Right renal pelvis (tissue), 4 donors: ENCODE data around the gene VAV3. TPM values are rescaled to one million over a fixed set of nuclear protein-coding genes. Genes with fewer than 3 reads are reported as not detected.
"Not testable (repeated sequence)": the region's sequence is repeated elsewhere in the genome, so short reads cannot be mapped to it uniquely, and the experiment has no call there.

Experiments
- DNase-seq, 4 donors: peaks; one replicate each; pipeline ENCODE4 v3.0.0-alpha.2; 2013; ENCODE audit warnings: low read depth in 4 of 4, low spot score in 3 of 4, missing footprints in 1 of 4
- polyA plus RNA-seq, 4 donors: library from polyadenylated mRNA; unstranded; fragments of 120-200 nt; gene quantifications; one replicate each; pipeline ENCODE4 v1.2.1, GENCODE V29; 2013; ENCODE audit not compliant: insufficient read length in 4 of 4

VAV3 gene
- polyA plus RNA-seq, 4 donors, result 129 to 151 (median 145) TPM

DNA sequence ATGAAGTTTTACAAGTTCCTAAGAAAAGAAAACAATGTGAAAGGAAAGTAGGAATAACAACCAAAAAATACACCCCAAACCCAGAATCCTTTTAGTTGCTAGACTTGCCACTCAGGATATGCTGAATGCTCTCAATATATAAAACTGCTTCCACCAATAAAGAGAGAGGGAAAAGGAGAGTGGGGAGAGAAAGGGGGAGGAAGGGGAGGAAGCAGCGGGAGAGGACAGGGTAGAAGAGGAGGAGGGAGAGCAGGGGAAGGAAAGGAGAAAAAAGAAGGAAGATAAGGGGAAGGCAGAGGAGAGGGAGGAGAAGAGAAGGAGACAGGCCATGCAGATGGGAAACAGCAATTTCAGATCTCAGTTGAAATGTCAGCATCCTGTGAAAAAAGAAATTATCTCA lies 198.4 kb downstream of the VAV3 start:
- DNase-seq, result no peak

GRCh38 chr1:107762751-107763390 lies 202.1 kb downstream of the VAV3 start:
- DNase-seq, result no peak

DNA sequence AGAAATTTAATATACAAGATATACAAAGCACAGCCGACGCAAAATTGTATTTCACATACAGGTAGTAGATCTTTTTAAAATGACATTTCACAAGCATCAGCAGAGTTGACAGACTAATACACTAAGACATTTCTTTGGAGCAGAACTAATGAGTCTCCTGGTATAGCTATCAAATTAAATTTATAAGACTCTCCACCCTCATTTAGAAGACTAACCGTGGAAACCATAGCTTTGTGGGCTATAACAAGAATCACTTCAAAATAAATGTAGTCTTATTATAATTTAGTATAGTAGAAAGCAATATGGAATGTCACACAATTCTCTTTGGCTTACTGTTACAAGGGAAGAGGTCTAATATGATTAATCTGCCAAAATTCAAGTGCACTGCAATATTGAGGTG lies 204.9 kb downstream of the VAV3 start:
- no peak for DNase-seq

GRCh38 chr1:107750364-107750959 lies 214.5 kb downstream of the VAV3 start:
- DNase-seq, result peak in 3 of 4 donors; percentile 32 to 52 (median 41)

DNA sequence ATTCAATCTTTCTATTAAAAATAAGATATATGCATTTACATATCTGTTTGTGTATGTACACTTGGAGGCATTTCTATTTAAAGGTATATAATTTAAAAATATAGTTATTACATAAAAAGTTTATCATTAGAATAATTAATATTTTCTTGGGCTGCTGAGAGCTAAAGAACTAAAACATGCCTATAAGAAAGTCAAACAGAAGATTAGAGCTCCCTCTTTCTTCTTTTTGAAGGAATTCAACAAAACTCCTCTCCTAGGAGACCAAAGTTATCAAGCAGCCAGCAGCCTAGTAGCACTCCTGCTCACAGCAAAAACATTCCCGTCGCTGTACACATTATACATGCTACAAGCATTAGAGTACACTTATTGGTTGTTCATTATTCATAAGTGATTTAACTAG lies 216.4 kb downstream of the VAV3 start:
- no peak for DNase-seq

GRCh38 chr1:107741242-107741641 lies 223.7 kb downstream of the VAV3 start:
- DNase-seq, result no peak

GRCh38 chr1:107740579-107740978 lies 224.4 kb downstream of the VAV3 start:
- no peak for DNase-seq

GRCh38 chr1:107739651-107740050 lies 225.3 kb downstream of the VAV3 start:
- DNase-seq, result no peak

- no peak for DNase-seq
Measured at GRCh38 chr1:107739201-107739600, 225.8 kb downstream of the VAV3 start.

DNA sequence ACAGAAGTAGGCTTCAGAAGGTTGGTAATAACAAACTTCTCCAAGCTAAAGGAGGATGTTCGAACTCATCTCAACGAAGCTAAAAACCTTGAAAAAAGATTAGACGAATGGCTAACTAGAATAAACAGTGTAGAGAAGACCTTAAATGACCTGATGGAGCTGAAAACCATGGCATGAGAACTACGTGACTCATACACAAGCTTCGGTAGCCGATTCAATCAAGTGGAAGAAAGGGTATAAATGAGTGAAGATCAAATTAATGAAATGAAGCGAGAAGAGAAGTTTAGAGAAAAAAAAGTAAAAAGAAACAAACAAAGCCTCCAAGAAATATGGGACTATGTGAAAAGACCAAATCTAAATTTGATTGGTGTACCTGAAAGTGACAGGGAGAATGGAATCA lies 231.6 kb downstream of the VAV3 start:
- not testable (repeated sequence) for DNase-seq

- DNase-seq, result no peak
Measured at GRCh38 chr1:107727866-107728265, 237.1 kb downstream of the VAV3 start.

DNA sequence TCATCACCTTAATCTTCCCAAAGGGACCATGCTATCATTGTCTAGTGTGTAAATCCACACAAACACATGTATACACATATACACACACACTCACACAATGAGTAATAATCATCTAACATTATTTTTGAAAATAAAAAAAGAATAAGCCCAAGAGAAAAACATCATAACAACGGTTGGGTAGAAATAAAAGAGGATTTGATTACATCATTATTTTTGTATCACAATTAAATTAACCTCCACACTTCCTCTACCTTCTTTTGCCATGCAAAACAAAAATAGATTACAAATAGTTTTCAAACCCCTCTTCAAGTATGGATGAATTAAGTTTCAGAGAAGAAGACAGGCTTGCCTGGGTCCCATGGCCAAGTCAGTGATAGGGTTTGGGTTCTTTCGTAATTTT lies 238.1 kb downstream of the VAV3 start:
- DNase-seq, result no peak

- DNase-seq, result no peak
Measured at GRCh38 chr1:107724648-107725047, 240.3 kb downstream of the VAV3 start.

DNA sequence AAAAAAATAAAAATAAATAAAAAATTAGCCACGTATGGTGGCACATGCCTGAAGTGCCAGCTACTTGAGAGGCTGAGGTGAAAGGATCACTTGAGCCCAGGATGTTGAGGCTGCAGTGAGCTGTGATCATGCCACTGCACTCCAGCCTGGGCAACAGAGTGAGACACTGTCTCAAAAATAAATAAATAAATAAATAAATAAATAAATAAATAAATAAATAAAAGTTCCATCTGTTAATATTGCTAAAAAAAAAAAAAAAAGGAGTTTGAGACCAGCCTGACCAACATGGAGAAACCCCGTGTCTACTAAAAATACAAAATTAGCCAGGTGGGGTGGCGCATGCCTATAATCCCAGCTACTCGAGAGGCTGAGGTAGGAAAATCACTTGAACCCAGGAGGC lies 244.8 kb downstream of the VAV3 start:
- DNase-seq, result not testable (repeated sequence)

GRCh38 chr1:107710005-107710404 lies 255.0 kb downstream of the VAV3 start:
- no peak for DNase-seq

GRCh38 chr1:107707111-107707510 lies 257.9 kb downstream of the VAV3 start:
- no peak for DNase-seq

DNA sequence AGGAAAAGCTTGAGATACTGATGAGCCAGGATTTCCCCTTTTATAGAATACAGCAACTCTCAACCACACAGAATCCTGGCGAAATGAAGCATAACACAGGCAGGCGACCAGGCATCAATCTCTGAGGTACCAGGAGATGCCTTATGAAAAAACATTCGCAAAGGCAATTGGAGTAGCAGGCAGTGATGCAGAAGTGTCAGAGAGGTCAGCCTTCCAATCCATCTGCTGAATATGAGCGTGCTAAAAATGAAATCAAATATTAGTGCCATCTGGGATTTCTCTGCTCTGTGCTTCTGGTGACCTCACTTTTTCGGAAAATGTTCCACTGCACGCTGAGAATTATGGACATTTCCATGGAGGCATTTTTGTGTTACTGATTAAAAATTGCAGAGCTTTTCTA lies 258.8 kb downstream of the VAV3 start:
- DNase-seq, result no peak

- no peak for DNase-seq
Measured at GRCh38 chr1:107704911-107705310, 260.1 kb downstream of the VAV3 start.

DNA sequence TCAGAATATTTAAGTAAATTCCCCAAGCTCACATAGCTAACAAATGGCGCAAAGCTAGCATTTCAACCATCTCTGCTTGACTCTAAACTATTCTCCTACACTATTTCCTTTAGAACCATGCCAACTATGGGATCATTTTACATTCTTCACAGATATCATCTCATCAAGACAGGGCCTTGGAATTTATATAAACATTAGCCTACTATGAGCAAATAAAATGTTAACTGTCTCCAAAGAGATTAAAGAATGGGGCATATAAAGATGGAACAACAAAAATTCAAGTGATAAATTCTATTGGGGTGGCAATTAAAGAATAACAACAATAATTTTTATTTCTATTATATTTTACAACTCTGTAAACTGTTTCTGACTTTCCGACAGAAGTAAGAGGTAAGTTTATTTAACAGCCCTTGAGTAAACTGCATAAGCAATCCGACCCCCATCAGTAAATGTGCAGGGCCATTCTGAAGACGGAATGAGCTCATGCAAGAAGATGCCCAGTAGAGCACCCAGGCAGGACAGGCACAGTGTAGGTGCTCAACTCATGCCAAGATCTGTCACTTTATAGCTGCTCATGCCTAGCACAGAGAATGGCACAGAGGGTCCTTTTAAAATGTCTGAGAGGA lies 261.9 kb downstream of the VAV3 start:
- DNase-seq, result no peak

- DNase-seq, result not testable (repeated sequence)
Measured at GRCh38 chr1:107700651-107701050, 264.3 kb downstream of the VAV3 start.

GRCh38 chr1:107698161-107698560 lies 266.8 kb downstream of the VAV3 start:
- DNase-seq, result no peak

DNA sequence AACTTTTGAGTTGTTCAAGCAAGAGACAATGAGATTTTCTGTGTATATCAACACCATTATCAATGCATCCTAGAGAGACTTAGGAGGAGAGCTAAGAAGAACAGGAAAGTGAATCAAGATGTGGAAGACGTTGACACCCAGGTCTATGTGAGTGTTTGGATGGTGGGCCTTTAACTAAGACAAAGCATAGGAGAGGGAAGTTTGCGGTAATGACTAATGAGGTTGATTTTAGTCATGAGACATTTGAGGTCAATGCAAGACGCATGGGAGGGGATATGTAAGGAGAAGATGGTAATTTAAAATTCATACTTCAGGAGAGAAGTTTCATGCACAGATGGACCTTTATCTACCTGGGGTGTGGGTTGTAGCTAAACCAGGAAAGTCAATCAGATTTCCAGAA lies 269.6 kb downstream of the VAV3 start:
- no peak for DNase-seq
